Inferior parietal cortex (tissue), 1 donor: Measurements from ENCODE around the gene PRDM12.
A peak's percentile ranks its signal among the peaks of the same experiment; 100 is the strongest.
"Not testable (repeated sequence)": the region's sequence is repeated elsewhere in the genome, so short reads cannot be mapped to it uniquely, and the experiment has no call there.

Experiments used
- DNase-seq: peaks from one replicate; pipeline ENCODE4 v3.0.0-alpha.2; 2016; ENCODE audit errors: extremely low spot score

PRDM12 gene

GRCh38 chr9:130663977-130664250, 480 bp upstream of the PRDM12 start:
- DNase-seq: no peak

DNA sequence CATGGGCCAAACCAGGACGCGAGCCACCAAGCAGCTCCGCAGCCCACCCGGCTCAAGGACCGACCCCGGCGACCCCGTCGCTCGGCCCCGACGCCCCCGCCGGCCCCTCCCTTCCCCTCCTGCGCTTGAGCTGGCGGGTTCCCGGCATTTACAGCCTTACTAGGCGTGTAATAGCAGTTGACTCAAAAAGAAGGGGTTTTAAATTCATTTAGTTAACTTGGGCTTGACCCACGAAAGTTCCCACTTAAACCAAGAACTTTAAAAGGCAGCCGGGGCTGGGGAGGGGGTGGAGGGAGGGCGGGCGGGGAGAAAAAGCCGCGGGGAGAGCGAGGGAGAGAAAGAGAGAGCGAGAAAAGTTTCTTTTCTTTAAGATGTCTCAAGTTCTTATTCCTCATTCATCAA, 636 bp downstream of the PRDM12 start:
- no peak for DNase-seq

DNA sequence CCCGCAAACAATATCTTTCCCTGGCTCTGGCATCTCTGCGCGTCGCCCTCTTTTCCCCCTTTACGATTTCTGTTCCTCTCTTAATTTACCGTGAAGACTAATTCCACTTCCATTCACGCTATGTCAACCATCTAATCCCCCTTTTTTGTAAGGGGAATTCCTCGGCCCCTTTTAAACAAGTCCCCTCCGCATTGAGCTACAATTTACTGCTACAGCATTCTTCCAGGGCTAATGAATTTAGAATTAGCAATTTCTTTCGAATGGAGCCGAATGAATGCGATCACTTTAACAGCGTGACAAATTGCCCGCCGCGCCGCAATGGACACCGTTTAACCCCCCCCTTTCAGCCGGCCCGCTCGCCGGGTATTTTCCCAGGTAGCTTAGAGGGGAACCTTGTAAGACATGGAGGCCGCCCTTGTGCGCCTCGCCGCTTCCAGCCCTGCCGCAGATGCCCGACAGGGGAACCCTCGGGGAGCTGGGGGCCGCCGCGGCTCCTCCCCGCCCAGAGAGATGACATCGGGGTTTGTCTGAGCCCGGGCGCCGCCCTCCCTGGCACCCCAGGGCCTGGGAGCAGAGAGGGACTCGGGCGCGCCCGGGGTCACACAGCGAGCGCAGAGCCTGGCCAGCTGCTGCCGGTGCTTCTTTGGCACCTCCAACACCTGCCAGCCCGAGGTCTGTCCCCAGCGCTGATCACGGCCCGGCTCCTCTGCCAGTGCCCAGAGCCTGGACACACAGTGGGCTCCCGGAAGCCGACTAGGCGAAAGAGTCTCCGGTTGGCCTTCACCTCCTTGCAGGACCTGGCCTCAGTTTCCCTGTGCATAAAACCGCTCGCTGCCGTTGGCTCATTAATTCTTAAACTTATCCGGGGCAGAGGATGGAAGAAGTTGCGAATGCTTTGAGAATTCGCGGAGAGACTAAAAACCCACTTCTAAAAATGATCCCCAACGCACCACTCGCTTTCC, 1.3 kb downstream of the PRDM12 start:
- DNase-seq: no peak

- DNase-seq: no peak
Measured at GRCh38 chr9:130666393-130667119, 2.2 kb downstream of the PRDM12 start.

- DNase-seq: no peak
Measured at GRCh38 chr9:130667120-130667435, 2.7 kb downstream of the PRDM12 start.

- no peak for DNase-seq
Measured at GRCh38 chr9:130668196-130668595, 3.8 kb downstream of the PRDM12 start.

DNA sequence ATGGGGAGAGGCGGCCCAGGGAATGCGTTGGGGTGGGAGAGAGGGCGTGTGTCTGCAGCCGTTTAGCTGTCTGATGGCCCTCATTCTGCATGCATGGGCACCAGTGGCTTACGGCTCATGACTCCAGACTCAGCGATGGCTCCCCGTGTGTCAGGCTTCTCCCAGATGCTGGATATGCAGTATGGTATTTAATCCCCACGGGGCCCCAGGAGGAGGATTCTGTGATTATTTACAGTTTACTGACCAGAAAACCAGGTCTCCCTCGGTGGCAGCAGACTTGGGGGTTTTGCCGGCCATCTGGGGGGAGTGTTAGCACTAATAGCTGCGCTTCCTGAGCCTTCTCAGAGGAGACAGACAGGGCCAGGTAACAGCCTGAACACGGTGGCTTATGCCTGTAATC, 4.3 kb downstream of the PRDM12 start:
- no peak for DNase-seq

DNA sequence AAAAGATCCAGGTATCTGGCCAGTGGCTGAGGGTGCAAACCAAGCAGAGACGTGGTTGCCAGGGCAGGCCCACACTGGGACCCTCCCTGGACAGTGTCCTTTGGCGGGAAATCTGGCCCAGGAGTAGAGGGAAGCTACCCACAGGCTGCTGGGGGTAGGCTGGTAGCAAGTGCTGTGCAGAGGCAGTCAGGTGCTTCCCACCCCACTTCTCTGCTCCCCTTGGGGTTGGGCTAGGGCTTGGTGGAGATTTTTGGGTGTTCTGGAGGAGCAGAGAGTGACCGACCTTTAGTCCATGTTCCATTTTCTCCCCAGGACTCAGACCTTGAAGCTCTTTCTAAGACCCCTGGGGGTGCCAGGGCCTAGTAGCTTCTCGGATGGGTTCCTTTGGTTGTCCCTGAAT, 5.6 kb downstream of the PRDM12 start:
- no peak for DNase-seq

- DNase-seq: no peak
Measured at GRCh38 chr9:130670644-130671043, 6.2 kb downstream of the PRDM12 start.

GRCh38 chr9:130672466-130672865, 8.1 kb downstream of the PRDM12 start:
- no peak for DNase-seq

DNA sequence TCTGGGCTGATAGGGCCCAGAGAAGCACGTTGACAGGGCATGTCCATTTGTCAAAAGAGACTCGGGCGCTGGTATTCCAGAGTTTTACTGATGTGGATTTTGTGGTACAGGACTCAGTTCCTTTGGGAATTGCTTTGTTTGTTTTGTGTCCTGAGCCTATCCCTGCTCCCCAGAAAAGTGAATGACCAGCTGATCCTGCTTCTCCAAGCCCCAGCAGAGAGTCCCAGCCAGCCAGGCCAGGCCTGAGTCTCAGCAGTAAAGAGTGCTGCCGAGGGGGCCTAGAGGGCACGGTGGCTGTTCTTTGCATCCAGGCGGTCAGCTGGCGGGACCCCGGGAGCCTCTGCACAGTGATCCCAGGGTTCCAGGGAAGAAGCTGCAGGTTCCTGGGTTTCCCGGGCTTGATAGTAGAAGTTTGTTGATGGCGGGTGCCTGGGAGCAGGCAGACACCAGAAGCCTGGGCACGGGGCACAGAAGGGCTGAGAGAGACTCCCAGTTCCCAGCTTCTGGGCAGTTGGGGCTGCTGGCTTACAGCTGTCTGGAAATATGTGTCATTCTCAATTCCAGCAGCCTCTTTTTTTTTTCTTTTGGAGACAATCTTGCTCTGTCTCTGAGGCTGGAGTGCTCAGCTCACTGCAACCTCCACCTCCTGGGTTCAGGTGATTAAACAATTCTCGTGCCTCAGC, 8.7 kb downstream of the PRDM12 start:
- DNase-seq: no peak

DNA sequence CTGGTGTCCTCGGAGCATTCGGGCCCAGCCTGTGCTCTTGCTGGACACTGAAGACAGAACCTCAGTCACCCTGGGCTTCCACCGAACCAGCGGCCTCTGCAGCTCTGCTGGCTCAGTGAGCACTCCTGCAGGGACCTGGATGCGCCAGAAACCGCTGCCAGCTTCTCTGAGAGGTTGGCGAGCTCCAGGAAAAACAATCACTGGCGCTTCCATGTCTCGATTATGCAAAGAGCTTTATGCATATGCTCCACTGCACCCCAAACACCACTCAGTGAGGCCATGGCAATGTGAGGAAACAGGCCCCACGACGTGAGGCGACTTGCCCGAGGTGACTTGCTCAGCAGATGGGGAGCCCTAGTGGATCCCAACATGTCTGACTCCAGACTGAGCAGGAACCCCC, 11.0 kb downstream of the PRDM12 start:
- no peak for DNase-seq

DNA sequence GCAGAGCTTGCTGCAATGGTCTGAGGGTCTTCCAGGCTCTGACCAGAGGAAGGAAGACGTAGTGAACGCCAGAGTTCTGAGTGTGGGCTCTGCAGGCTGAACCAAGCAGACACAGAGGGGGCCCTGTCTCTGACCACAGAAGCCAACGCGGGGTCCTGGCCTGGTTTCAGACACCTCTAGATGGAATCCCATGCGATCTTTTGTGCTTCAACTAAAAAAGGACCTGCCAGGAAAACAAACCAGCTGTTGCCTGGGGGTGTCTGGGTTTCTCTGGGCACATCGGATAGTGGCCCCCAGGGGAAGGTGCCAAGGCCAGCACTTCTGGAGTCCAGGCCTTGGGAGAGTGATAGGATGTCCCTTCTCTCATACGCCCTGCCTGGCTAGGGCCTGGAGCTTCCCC, 12.9 kb downstream of the PRDM12 start:
- DNase-seq: no peak

DNA sequence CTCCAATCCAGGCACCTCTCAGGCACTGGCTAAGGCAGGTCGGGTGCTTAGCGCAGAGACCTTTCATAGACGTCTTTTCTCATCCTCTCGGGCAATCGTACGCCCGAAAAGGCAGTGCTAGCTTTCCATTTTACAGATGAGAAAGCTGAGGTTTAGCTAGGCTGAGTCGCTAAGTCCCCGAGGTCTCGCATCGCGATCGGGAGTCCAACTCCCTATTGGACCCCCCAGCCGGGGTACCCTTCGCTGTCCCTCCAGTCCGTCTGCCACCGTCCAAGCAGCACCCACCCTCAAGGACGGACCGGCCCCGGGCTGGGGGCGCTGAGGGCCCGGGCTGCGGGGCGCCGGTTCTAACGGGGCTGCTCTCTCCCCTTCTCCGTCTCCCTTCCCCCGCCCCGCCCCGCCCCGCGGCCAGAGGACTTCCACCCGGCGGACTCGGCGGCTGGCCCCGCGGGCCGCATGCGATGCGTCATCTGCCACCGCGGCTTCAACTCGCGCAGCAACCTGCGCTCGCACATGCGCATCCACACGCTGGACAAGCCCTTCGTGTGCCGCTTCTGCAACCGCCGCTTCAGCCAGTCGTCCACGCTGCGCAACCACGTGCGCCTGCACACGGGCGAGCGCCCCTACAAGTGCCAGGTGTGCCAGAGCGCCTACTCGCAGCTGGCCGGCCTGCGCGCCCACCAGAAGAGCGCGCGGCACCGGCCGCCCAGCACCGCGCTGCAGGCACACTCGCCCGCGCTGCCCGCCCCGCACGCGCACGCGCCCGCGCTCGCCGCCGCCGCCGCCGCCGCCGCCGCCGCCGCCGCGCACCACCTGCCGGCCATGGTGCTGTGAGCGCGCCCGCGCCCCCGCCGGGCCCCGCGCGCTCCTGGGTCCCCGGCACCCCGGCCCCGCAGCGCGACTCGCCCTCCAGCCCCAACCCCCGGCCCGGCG, 16.7 kb downstream of the PRDM12 start:
- DNase-seq: peak; percentile 73

GRCh38 chr9:130681769-130682420, 17.5 kb downstream of the PRDM12 start:
- no peak for DNase-seq

DNA sequence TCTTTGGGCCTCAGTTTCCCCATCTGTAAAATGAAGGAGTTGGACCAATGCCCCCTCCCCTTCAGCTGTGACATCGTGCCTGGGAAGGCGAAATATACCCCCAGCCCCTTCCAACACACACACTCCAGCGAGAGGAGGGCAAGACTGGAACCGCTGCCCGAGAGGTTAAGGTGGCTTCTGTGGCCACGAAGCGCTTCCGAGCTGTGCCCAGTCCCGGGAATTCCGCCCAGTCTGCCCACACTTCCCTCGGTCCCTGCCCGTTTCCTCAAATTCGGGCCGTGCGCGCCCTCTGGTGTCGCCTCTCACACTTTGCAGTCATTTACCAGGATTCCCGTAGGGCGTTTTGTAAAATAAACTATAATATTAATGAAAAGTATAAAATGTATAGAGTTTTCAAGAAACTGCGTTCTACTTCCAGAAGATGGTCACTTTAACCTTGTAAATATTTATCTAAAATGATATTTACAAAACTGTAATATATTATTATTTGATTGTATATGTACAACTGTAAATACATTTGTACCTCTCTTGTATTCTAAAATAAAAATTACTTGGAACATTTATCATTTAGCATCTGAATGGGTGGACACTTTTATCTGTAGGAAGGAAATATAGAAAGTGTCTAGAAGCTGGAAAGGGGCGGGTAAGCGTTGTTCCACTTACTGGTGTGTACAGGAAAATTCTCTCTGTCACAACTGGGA, 18.2 kb downstream of the PRDM12 start:
- peak; percentile 88 for DNase-seq

GRCh38 chr9:130685104-130685503, 20.7 kb downstream of the PRDM12 start:
- DNase-seq: no peak

- not testable (repeated sequence) for DNase-seq
Measured at GRCh38 chr9:130685945-130686344, 21.6 kb downstream of the PRDM12 start.

DNA sequence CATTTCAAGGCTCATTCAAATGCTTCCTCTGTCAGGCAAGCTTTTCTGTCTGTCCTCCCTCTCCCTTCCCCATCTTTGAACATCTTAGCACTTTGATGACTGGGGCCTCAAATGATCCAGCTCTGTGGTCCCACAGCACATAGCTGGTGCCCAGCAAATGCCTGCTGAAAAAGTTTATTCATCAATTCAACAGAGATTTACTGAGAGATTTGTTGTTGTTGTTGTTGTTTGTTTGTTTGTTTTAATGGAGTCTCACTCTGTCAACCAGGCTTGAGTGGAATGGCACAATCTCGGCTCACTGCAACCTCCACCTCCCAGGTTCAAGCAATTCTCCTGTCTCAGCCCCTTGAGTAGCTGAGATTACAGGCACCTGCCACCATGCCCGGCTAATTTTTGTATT, 23.2 kb downstream of the PRDM12 start:
- DNase-seq: no peak

DNA sequence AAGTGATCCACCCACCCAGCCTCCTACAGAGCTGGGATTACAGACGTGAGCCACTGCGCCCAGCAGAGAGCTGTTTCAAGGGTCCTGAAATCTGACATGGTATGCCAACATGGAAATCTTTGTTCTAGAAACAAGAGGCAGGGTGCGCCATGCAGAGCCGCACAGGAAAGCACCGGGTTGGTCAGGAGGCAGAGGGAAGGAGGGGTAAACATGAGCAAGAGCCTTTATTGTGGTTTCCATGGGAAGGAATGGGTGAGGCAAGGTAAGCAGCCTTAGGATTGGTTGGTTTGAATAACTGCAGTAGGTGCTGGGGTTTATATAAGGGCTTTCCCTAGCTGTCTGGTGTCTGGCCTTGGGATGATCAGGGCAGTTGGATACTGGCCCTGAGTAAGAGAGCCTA, 23.7 kb downstream of the PRDM12 start:
- no peak for DNase-seq

- no peak for DNase-seq
Measured at GRCh38 chr9:130689572-130689936, 25.2 kb downstream of the PRDM12 start.
